Brain microvascular endothelial cell (primary cell): ENCODE results near the gene AP4M1.

Experiments
- DNase-seq: peaks from one replicate; pipeline ENCODE4 v3.0.0-alpha.2; 2020
- H3K27ac ChIP-seq: fragments of 250-450 bp; sonication (Bioruptor Pico); 2 replicates; pipeline ENCODE4 v1.5.1; 2020; ENCODE audit warnings: mild to moderate bottlenecking, moderate library complexity
- H3K27me3 ChIP-seq: fragments of 250-450 bp; sonication (Bioruptor Pico); replicated peaks from 2 replicates; pipeline ENCODE4 v1.5.1; 2020; ENCODE audit warnings: mild to moderate bottlenecking
- H3K36me3 ChIP-seq: fragments of 250-450 bp; sonication (Bioruptor Pico); replicated peaks from 2 replicates; pipeline ENCODE4 v1.5.1; 2020; ENCODE audit warnings: mild to moderate bottlenecking
- H3K4me3 ChIP-seq: 2 replicates; pipeline ENCODE4 v1.5.1; 2011; ENCODE audit warnings: low read depth, mild to moderate bottlenecking, control low read depth, low read length, moderate library complexity
- CTCF ChIP-seq: IDR thresholded peaks from 2 replicates; pipeline ENCODE4 v1.5.1; 2011; ENCODE audit warnings: low read depth, mild to moderate bottlenecking, moderate library complexity, low read length, control low read depth, inconsistent platforms; ENCODE audit errors: missing control alignments
- in situ Hi-C: cut with HindIII; loops from 2 replicates; pipeline ENCODE4 v1.10.0; 2017; ENCODE audit warnings: low sequenced_read_pairs, low pct_ligation_motif_present

AP4M1 gene

DNA sequence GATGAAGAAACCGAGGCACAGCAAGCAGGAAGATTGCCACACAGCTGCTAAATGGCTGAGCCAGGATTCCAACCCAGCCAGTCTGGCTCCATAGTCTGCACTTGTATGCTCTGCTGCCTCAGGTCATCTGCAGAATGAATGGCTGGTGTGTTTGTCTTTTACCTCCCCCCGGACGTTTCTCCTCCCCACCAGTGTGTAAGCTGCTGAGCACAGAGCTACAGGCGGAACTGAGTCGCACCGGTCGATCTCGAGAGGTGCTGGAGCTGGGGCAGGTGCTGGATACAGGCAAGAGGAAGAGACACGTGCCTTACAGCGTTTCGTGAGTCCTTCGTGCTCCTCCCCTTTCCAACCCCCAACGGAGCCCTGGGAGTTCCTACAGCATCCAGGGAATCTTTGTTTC, 20.6 kb downstream of the AP4M1 start:
- H3K27ac ChIP-seq = no peak overlapping the region
- in situ Hi-C loops = no loop called here

GRCh38 chr7:100122568-100122967, 21.1 kb downstream of the AP4M1 start:
- Histone ChIP-seq H3K36me3 (no peaks in the 10 kb centered on the region), H3K27me3 (no peaks in the 10 kb centered on the region), H3K4me3 (no peak overlapping the region), H3K27ac (no peak overlapping the region)
- no peak for TF ChIP-seq CTCF
- DNase-seq = no peak
- in situ Hi-C loops = no loop called here

More for the DNA sequence above, 20.6 kb downstream of the AP4M1 start:
- no peak for TF ChIP-seq CTCF
- H3K27me3 ChIP-seq = no peaks in the 10 kb centered on the region
- H3K4me3 ChIP-seq = no peak overlapping the region
- no peak for DNase-seq
- H3K36me3 ChIP-seq = no peaks in the 10 kb centered on the region

GRCh38 chr7:100124301-100125230, 23.1 kb downstream of the AP4M1 start:
- Histone ChIP-seq H3K27me3 (no peaks in the 10 kb centered on the region), H3K4me3 (no peak overlapping the region), H3K27ac (no peak overlapping the region), H3K36me3 (no peaks in the 10 kb centered on the region)
- TF ChIP-seq CTCF = no peak
- in situ Hi-C loops = no loop called here
- no peak for DNase-seq

DNA sequence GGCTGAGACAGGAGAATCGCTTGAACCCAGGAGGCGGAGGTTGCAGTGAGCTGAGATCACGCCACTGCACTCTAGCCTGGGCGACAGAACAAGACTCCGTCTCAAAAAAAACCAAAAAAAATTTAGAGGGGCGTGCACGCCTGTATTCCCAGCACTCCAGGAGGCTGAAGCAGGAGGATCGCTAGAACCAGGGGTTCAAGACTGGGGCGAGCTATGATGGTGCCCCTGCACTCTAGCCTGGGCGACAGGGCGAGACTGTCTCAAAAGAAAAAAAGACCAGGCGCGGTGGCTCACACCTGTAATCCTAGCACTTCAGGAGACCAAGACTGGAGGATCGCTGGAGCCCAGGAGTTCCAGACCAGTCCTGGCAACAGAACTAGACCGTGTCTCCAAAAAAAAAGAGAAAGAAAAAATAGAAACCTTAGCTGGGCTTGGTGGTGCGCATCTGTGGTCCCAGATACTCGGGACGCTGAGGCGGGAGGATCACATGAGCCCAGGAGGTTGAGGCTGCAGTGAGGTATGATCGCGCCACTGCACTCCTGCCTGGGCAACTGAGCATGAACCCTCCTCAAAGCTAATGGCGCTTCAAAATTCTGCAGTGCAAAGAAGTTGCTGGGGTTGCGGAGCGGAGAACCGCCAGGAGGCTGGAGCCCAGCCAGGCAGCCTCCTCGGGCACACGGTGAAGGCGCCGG, 24.9 kb downstream of the AP4M1 start:
- Histone ChIP-seq H3K27ac (peak overlapping the region; percentile 97), H3K27me3 (no peaks in the 10 kb centered on the region), H3K36me3 (no peaks in the 10 kb centered on the region), H3K4me3 (peak overlapping the region; percentile 89)
- DNase-seq = no peak
- no peak for TF ChIP-seq CTCF
- in situ Hi-C loops = no loop called here

- in situ Hi-C loops = no loop called here
Measured at GRCh38 chr7:100126931-100127865, 25.8 kb downstream of the AP4M1 start, which contains the start of gene MBLAC1. MBLAC1 (plus strand) TSS chr7:100126967; CDS start chr7:100127396, 429 bp downstream.

More at GRCh38 chr7:100126931-100127865, 25.8 kb downstream of the AP4M1 start, which contains the start of gene MBLAC1:
- H3K36me3 ChIP-seq = no peaks in the 10 kb centered on the region
- DNase-seq = peak; percentile 86
- TF ChIP-seq CTCF = no peak
- peak within 1 kb of the TSS; percentile 97 for H3K27ac ChIP-seq
- H3K27me3 ChIP-seq = no peaks in the 10 kb centered on the region
- H3K4me3 ChIP-seq = peak within 1 kb of the TSS; percentile 89
